Mononuclear cell (primary cell): ENCODE measurements around the gene WIPF1. TPM values are rescaled to one million over a fixed set of nuclear protein-coding genes. Genes with fewer than 3 reads are reported as not detected.

Source experiments
- H3K27me3 ChIP-seq: 2 replicates; pipeline ENCODE4 v1.6.0; 2011; ENCODE audit warnings: low read length, control low read depth; ENCODE audit not compliant: insufficient read depth
- H3K4me1 ChIP-seq: 2 replicates; pipeline ENCODE4 v1.5.1; 2011; ENCODE audit warnings: mild to moderate bottlenecking, low read length, control low read depth; ENCODE audit not compliant: insufficient read depth
- H3K4me3 ChIP-seq: 2 replicates; pipeline ENCODE4 v1.5.1; 2011; ENCODE audit warnings: mild to moderate bottlenecking, low read length, moderate library complexity
- H3K9me3 ChIP-seq: 2 replicates; pipeline ENCODE4 v1.5.1; 2011; ENCODE audit warnings: low read depth, mild to moderate bottlenecking, control low read depth, low read length
- total RNA-seq: library from RNA; depleted of rRNA; stranded (reverse); fragments of >200 nt; gene quantifications from one replicate; pipeline ENCODE4 v1.2.3, GENCODE V29; 2012

The WIPF1 gene
- total RNA-seq, 1 donor, result 126 TPM

GRCh38 chr2:174593574-174594203 lies 3.9 kb downstream of the WIPF1 start:
- Histone ChIP-seq H3K9me3 (no peaks in the 10 kb centered on the region), H3K4me3 (peak overlapping the region; percentile 72), H3K27me3 (no peaks in the 10 kb centered on the region), H3K4me1 (peaks cover 68% of the 10 kb centered on the region)

DNA sequence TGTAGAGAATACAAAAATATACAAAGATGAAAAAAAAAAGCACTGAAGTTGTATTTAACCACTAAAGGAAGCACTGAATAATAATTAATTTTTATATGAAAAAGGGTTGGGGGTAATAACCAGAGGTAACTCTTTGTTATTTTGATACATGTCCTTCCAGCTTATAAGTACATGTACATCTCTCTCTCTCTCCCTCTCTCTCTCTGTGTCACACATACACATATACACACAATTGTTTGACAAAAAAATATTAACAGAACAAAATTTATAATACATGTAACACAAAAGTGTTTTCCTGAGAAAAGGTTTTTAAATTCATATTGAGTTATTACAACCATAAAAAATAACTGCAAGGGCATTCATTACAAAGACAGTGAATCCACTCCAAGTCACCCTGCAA lies 4.6 kb downstream of the WIPF1 start:
- Histone ChIP-seq H3K4me3 (no peak overlapping the region), H3K27me3 (no peaks in the 10 kb centered on the region), H3K9me3 (no peaks in the 10 kb centered on the region), H3K4me1 (peaks cover 68% of the 10 kb centered on the region)

DNA sequence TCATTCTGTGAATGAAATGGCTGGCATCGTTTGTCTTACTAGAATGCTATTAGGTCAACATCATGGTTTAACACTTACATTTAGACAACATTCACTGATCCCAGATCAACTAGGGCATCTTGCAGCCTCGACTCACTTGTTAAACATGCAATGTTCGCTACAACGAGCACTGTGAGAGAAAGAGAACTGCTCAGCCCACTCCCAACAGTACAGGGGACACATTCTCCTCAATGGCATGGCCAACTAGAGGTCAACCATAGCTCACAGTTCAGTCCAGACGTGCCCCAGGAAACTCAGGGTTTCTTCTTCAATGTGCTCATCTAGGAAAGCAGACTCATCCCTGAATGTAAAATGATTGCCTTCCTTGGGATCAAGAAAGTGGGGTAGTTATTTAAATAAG lies 5.9 kb downstream of the WIPF1 start:
- H3K9me3 ChIP-seq, result no peaks in the 10 kb centered on the region
- peaks cover 78% of the 10 kb centered on the region for H3K4me1 ChIP-seq
- H3K4me3 ChIP-seq, result no peak overlapping the region
- no peaks in the 10 kb centered on the region for H3K27me3 ChIP-seq

- Histone ChIP-seq H3K9me3 (no peaks in the 10 kb centered on the region), H3K4me3 (no peak overlapping the region), H3K4me1 (peaks cover 82% of the 10 kb centered on the region), H3K27me3 (no peaks in the 10 kb centered on the region)
These were observed 6.5 kb downstream of the WIPF1 start for GRCh38 chr2:174590928-174591648.

DNA sequence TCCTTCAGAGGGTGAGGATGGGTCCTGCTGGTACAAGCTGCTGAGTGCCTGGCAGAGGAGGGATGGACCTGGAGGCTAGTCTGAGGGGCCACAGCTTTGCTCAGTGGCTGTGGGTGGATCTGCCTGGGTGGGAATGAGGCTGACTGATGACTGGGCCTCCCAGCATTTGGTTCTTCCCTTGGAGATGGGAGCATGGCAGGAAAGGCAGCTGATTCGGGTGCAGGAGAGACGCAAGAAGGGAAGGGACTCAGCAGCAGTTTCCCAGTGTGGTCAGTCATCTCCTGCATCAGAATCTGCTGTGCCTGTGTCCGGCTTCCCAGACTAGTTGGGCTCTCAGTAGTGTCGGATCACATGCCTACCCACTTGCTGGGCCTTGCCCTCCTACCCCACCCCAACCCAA lies 7.3 kb downstream of the WIPF1 start:
- peaks cover 86% of the 10 kb centered on the region for H3K4me1 ChIP-seq
- no peaks in the 10 kb centered on the region for H3K27me3 ChIP-seq
- no peak overlapping the region for H3K4me3 ChIP-seq
- no peaks in the 10 kb centered on the region for H3K9me3 ChIP-seq

- H3K27me3 ChIP-seq, result no peaks in the 10 kb centered on the region
- no peak overlapping the region for H3K4me3 ChIP-seq
- peaks cover 88% of the 10 kb centered on the region for H3K4me1 ChIP-seq
- no peaks in the 10 kb centered on the region for H3K9me3 ChIP-seq
These were observed 8.3 kb downstream of the WIPF1 start for GRCh38 chr2:174589334-174589733.

DNA sequence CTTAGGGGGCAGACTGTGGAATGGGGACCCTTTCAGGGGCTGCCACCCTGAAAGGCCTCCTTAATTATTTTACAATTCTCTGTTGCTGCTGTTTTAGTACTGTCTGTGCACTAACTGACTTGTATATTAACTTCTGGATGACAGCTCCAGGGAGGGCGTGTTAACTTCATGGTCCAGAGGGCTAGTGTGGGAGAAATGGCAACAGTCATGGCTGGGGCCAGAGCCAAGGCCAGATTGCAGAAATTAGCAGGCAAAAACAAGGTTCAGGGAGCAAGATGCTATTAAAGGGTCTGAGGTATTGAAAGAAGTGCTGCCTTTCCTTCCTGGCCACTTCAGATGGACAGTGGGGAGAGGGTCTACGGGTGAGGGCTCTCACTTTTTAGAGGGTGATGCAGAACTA lies 9.1 kb downstream of the WIPF1 start:
- H3K4me3 ChIP-seq, result no peak overlapping the region
- H3K4me1 ChIP-seq, result peaks cover 81% of the 10 kb centered on the region
- no peaks in the 10 kb centered on the region for H3K27me3 ChIP-seq
- no peaks in the 10 kb centered on the region for H3K9me3 ChIP-seq

GRCh38 chr2:174587579-174587978 lies 10.0 kb downstream of the WIPF1 start:
- Histone ChIP-seq H3K9me3 (no peaks in the 10 kb centered on the region), H3K27me3 (no peaks in the 10 kb centered on the region), H3K4me1 (peaks cover 84% of the 10 kb centered on the region), H3K4me3 (no peak overlapping the region)

DNA sequence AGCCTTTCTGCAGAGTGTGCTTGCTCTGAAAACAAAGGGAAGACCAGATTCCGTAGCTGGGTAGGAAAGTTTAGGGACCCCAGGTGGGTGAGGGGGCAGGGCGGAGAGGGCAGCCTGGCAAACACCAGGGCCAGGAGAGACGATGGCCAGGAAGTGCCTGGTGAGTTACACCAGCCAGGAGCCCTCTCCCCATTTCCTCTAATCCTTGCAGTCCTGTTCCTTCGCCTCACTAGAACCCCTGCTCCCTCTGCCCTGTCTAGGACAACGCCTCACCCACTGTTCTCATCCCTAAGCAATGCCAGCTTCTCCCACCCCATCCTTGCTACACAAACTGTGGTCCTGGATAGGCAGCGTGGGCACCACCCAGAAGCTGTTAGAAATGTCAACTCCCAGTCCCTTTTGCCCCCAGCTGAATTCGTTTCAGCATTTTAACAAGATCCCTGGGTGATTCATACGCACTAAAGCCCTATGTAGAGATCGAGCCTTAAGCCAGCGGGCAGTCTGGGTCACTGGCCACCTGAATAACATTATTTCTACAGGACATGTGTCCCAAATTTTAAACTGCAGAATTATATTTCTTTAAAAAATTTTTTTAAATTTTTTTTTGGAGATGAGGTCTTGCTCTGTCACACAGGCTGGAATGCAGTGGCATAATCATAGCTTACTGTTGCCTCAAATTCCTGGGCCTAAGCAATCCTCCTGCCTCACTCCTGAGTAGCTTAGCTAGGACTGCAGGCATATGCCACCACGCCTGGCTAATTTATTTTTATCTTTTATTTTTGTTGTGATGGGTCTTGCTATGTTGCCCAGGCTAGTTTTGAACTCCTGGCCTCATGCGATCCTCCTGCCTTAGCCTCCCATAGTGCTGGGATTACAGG lies 10.9 kb downstream of the WIPF1 start:
- Histone ChIP-seq H3K27me3 (no peaks in the 10 kb centered on the region), H3K4me3 (no peak overlapping the region), H3K9me3 (no peaks in the 10 kb centered on the region), H3K4me1 (peaks cover 81% of the 10 kb centered on the region)

DNA sequence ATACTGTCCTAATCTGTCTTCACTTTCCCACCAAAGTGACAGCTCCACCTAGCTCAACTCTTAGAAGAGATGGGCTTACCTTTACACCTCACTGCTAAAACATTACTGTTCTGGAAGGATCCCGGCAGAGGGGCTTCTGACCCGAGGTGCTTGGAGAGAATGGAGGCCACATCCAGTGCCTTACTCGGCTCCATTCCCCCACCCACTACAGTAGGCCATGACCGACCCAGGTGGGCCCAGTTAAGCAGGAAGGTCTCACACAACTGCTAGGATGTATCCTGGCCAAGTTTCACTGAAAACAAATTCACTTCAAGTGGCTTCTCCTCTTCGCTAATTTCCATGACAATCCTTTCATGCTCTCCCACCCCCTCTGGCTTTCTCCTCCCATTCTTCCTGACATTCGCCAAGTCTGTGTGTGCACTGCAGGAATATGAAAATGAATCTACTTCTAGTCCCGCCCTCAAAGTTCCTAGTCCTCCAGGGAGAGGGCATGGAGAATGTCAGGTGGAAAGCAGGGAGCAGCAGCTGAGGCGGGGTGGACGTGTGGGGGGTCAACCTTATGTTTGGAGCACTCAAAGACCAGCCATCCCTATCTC lies 11.8 kb downstream of the WIPF1 start:
- Histone ChIP-seq H3K27me3 (no peaks in the 10 kb centered on the region), H3K4me3 (no peak overlapping the region), H3K4me1 (peaks cover 72% of the 10 kb centered on the region), H3K9me3 (no peaks in the 10 kb centered on the region)

GRCh38 chr2:174585146-174585545 lies 12.5 kb downstream of the WIPF1 start:
- Histone ChIP-seq H3K9me3 (no peaks in the 10 kb centered on the region), H3K27me3 (no peaks in the 10 kb centered on the region), H3K4me3 (no peak overlapping the region), H3K4me1 (peaks cover 70% of the 10 kb centered on the region)

DNA sequence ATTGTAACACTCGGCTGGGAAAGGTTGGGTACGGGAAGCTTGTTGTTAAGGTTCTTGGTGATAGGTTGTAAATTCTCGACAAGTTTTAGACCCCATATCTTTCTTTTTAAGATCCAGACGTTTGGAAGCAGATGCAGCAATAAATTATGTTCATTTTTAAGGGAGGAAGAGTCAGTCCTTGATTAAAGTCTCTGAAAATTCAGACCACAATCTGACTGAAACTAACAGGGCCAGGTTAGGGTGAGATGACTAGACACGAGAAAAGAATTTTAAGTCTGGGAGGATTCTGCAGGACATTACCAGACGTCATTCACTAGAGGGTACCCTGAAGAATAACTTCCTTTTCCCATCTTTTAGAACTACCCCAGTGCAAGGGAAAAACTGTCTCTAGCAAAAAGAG lies 16.1 kb downstream of the WIPF1 start:
- Histone ChIP-seq H3K27me3 (no peaks in the 10 kb centered on the region), H3K4me3 (no peak overlapping the region), H3K4me1 (peaks cover 49% of the 10 kb centered on the region), H3K9me3 (no peaks in the 10 kb centered on the region)

DNA sequence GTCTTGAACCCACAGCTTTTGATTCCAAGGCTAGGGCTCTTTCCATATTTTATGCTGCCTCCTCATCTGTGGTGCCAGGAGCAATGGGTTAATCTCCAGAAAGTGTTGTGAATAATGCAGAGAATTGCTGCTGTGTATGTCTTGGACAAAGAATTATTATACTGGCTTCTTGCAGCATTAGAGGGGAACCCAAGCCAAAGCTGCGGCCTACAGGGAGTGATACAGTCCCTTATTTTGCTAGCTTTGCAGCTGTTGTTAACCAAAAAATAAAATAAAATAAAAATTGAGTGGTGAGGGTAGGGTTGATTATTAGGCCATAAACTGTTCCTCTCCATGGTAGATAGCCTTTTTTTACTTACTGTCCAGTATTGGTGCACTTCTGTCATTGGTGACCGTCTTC lies 16.7 kb downstream of the WIPF1 start:
- no peak overlapping the region for H3K4me3 ChIP-seq
- no peaks in the 10 kb centered on the region for H3K9me3 ChIP-seq
- H3K4me1 ChIP-seq, result peaks cover 44% of the 10 kb centered on the region
- no peaks in the 10 kb centered on the region for H3K27me3 ChIP-seq

DNA sequence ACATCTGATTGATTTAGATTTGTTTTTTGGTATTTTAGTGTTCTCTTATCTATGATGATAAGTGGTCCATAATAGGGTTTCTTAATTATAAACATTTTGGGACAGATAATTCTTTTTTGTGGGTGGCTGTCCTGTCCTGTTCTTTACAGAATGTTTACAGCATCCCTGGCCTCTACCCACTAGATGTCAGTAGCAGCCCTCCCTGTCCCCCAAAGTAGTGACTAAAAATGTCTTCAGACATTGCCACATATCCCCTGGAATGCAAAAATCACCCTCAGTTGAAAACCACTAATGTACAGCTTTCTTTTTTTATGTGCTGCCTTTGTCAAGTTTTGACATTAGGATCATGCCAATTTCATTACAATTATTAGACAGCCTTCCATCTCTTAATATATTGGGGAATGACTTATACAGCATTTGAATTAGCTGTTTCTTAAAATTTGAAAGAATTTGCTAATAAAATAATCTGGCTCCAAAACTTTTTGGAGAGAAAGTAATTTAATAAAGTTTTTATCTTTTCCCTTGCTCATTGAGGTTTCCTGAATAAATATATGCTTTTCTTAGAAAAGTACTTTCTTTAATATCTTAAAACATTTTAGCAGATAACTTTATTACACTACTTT lies 19.5 kb downstream of the WIPF1 start:
- H3K4me1 ChIP-seq, result peaks cover 45% of the 10 kb centered on the region
- H3K4me3 ChIP-seq, result no peak overlapping the region
- no peaks in the 10 kb centered on the region for H3K9me3 ChIP-seq
- H3K27me3 ChIP-seq, result no peaks in the 10 kb centered on the region
